ENCODE results near the gene SNAP25.

DNA sequence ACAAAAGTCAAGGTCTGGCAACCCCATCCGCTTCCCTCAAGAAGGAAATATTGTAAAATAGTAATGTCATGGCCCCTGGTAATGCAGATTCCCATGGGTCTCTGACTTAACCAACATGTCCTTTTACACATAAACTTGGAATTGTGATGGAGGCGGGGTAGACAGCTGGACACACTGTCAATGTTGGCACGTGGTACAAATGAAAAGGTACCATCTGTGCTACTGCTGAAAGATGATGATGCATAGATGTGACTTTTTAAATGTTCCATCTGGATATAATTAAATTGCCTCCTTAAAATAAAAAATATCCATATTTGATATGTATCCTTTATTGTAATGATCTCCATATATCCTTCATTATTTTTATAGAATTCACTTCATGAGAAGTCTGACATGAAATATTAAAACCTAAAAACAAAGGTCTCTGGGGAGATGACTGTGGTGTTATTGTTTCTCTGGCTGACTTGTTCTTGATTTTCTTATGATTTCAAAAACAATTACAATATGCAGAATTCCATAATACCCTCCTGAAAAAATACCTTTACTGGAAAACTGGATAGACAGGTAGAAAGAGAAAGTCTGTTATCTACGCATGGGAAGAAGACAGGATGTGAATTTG is 110.9 kb downstream of the SNAP25 start:
- TF ChIP-seq, protein P1, sequence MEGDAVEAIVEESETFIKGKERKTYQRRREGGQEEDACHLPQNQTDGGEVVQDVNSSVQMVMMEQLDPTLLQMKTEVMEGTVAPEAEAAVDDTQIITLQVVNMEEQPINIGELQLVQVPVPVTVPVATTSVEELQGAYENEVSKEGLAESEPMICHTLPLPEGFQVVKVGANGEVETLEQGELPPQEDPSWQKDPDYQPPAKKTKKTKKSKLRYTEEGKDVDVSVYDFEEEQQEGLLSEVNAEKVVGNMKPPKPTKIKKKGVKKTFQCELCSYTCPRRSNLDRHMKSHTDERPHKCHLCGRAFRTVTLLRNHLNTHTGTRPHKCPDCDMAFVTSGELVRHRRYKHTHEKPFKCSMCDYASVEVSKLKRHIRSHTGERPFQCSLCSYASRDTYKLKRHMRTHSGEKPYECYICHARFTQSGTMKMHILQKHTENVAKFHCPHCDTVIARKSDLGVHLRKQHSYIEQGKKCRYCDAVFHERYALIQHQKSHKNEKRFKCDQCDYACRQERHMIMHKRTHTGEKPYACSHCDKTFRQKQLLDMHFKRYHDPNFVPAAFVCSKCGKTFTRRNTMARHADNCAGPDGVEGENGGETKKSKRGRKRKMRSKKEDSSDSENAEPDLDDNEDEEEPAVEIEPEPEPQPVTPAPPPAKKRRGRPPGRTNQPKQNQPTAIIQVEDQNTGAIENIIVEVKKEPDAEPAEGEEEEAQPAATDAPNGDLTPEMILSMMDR (IDR thresholded peaks at IDR 0.05; ENCODE audit: insufficient read depth, low read length, poor library complexity, severe bottlenecking), result no peak
- no peak for TF ChIP-seq EZH2phosphoT487 (conservative IDR thresholded peaks at IDR 0.05; ENCODE audit: low read length)
